ENCODE results near the gene SLC9A8.

Gene SLC9A8

DNA sequence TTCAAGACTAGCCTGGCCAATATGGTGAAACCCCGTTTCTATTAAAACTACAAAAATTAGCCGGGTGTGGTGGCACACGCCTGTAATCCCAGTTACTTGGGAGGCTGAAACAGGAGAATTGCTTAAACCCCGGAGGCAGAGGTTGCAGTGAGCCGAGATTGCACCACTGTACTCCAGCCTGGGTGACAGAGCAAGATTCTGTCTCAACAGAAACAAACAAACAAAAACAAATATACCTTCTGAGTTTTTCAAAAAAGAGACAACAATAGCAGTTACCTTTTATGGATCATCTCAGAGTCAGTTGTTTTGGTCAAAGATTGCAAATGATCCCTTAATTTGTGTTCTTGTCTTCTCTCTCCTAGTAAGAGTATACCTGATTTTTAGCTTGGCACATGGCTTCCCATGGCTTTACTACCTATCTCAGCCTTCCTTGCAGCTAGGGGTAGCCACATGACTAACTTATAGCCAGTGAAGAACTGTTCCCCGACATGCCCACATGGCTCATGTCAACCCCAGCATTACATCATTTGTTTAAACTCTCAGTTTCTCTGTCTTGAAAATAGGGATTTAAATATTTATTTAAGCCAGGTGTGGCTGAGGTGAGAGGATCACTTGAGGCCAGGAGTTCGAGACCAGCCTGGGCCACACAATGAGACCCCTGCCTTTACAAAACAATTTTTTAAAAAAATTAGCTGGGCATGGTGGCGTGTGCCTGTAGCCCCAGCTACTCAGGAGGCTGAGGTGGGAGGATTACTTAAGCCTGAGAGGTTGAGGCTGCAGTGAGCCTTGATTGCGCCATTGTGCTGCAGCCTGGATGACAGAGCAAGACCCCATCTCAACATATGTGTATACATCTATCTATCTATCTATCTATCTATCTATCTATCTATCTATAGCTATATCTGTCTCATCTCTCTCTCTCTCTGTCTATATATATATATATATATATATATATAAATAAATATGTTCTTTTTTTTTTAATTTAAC is 25.0 kb upstream of the SLC9A8 start:
- no peak for DNase-seq

DNA sequence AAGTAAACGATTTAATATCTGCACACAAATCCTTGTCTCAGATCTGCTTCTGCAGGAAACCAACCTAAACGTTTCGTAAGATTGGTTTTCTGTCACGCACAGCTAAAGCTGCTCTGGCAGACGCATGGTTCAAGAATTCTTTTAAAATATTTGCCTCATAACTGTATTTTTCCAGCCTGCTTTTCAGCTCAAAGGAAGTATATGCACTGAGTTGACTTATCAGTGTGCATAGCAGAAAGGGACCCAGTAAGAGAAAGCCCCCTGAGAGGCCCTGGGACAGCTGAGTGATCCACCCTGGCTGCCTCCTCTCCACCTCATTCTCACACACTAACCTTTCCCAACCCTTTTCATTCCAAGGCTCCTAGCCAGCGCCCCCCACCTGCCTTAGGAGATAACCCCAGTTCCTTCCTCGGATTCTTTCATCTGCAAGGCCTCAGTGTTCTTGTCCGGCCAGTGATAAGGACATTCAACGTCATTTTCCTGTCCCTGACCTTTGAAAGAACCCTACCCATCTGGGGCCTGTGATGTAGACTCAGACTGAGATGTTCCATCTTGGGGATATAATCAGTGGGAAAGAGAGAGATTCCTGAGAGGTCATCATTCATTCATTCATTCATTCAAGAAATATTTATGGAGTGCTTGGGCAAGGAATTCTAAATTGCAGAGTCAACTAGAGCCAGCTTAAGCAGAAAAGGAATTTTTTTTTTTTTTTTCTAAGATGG is 22.4 kb upstream of the SLC9A8 start:
- no peak for DNase-seq

DNA sequence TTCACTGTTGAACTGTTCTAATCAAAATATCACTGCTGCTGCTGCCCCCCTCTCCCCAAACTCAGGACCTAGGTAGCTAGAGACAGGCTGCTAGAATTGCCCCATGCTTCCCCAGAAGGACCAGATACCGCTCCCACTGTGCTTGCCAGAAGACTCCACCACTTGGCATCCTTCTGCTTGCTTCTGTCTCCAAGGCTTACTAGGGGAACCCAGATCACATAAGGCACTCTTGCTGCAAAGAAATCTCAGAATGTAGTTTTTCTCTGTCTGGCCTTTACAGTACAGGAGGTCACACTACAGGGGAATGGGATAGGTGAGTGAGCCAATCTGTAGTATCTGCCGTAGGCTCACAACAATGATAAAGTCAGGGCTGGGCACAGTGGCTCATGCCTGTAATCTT is 21.5 kb upstream of the SLC9A8 start:
- no peak for DNase-seq

DNA sequence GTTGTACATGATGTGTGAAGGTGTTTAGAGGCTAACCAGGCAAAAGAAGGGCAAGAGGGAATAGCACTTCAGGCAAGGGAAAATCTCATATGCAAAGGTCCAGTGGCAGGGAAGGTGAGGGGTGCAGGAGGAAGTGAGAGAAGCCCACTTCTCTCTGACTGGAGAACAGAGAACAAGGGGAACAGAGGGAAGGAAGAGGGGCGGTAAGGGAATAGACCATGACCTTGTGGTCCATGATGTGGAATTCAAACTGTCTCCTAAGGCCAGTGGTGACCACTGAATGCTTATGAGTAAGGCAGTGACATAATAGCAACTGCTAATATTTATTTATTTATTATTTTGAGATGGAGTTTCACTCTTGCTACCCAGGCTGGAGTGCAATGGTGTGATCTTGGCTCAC is 20.6 kb upstream of the SLC9A8 start:
- no peak for DNase-seq

DNA sequence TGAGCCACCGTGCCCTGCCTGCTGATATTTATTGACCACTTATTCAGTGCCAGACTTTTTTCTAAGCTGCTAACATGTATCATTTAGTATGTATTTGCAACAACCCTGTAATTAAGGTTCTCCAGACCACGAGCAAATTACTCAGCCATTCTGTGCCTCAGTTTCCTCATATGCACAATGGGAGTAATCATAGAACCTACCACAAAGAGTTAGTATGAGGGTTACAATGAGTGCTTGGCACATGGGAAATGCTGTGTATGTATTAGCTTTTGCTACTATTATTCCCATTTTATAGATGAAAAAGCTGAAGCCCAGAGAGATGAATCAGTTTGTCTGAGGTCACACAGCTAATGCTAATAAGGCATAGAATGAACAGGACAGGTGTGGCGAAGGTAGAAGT is 20.0 kb upstream of the SLC9A8 start:
- no peak for DNase-seq

DNA sequence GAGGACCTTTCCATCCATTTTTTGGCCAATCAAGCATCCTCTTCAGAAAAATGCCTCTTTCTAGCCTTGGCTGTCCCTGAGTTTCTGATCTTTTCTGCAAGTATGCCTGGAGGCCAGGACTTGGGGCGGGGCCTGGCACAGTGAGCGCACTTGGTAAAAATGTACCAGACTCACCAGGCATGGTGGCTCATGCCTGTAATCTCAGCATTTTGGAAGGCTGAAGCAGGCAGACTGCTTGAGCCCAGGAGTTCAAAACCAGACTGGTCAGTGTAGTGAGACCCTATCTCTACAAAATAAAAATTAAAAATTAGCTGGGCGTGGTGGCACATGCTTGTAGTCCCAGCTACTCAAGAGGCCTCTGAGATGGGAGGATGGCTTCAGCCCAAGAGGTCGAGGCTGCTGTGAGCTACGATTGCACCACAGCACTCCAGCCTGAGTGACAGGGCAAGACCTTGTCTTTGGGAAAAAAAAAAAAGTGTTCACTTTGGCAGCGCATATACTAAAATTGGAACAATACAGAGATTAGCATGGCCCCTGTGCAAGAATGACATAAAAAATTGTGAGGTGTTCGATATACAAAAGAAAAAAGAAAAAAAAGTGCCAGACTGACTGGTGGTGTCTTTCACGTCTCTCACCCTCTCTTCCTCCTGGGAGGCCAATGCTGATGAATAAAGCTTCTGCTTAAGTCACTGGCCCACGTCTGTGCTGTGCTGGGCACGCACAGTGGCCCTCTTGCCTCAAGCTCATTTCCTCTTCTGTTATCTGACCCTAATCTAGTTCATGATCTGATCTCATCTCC is 18.1 kb upstream of the SLC9A8 start:
- no peak for DNase-seq

DNA sequence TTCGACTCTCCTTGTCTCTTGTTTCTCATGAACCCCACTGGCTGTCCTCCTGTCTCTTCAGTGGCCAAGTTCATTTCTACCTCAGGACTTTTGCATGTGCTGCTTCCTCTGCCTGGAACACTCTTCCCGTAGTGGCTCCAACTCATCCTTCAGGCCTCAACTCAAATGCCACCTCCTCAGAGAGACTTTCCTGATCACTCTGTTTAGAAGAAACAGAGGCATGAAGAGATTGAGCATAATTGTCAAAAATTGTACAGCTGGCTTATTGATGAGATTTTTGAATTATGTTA is 17.5 kb upstream of the SLC9A8 start:
- DNase-seq = no peak

DNA sequence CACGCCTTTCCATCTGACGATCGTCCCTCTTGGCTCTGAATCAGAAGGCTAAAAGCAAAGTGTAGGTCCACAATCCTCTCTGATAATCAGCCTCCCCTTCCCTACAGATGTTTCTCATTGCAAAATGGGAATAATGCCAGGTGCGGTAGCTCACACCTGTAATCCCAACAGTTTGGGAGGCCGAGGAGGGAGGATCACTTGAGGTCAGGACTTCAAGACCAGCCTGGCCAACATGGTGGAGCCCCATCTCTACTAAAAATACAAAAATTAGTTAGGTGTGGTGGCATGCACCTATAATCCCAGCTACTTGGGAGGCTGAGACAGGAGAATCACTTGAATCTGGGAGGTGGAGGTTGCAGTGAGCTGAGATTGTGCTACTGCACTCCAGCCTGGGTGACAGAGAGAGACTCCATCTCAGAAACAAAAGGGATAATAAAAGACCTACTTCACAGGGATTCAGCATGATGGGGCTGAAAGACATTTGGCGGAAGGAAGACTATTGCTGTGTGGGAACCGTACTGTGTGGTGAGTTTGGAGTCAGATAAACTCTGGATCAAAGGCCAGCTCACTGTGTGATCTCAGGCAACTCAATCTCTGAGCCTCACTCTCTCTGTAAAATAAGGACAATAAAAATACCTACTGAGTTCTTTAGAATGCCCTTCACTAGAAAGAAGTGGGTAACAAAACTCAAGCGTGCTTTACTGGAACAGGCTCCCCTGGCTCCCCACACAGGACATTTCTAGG is 15.9 kb upstream of the SLC9A8 start:
- DNase-seq = no peak

DNA sequence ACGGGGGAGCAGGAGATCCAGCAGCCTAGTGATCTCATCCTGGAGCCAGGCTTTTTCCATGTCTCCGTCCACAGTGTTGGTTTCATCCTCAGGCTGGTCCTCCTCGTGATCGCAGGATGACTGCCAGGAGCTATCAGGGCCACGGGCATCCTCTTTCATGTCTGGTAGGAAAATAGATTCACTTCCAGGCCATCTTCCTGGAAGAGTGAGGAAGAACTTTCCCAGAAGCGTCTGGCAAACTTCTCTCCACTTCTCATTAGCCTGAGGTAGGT is 15.3 kb upstream of the SLC9A8 start:
- DNase-seq = no peak

DNA sequence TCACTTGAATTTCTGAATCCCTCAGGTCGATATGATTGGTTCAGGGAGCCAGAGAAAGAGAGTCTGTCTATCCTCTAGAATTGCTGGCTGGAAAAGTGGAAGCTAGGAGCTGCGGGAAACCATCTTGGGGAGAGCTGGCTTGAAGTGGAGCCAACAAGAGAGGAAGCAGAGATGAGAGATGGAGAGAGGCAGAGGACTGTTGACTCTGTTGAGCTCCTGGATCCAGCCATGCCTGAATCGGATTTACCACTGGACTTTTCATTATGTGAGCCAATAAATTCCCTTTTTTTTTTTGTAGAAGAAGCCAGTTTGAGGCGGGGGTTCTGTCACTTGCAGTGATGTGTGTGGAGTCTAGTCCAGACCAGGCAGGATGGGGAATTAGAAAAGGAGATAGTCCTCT is 13.9 kb upstream of the SLC9A8 start:
- DNase-seq = no peak

DNA sequence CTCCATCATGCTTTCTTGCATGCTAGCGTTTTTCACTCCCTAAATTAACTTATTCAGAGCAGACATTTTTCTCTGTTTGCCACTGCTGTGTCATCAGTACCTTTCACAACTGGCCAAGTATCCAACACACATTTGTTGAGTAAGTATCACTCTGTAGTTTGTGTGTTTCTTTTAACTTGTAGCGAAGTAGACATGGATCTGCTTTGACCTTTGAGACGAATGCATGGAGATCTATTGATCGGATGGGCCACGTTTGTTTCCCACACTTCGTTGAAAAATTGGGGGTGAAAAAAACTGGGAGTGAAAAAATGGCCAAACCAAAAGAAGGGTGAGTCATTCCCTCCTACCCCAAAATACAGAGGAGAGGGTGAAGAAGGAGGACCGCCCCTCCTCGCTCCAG is 12.9 kb upstream of the SLC9A8 start:
- DNase-seq = no peak

DNA sequence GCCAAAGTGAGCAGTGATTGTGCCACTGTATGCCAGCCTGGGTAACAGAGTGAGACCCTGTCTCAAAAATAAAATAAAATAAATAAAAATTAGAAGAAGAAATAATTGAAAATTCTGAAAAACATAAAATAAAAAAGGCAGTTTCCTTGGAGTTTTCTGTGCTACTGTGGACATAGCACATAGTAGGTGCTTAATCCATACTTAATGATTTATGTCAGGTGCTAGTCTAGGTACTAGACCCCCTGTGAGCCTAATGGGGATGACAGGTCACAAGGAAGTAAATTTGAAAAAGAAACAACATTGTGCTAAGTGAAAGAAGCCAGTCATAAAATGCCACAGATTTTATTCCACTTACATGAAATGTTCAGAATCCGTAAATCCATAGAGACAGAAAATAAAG is 9.2 kb upstream of the SLC9A8 start:
- no peak for DNase-seq

DNA sequence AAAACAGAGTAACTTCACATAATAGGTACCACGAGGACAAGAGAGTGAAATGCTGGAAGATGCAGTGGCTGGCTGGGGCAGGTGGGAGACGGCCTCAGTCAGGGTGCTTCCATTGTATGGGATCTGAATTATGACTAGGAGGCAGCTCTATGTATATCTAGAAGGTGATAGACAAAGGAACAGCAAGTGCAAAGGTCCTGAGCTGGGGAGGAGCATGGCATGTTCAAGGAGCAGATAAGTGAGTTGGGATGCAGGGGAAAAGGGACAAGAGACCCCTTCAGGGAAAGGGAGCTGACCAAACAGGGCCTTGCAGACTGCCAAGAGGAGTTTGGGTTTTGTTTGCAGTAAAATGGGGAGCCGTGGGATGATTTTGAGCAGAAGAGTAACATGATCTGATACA is 8.3 kb upstream of the SLC9A8 start:
- DNase-seq = no peak

DNA sequence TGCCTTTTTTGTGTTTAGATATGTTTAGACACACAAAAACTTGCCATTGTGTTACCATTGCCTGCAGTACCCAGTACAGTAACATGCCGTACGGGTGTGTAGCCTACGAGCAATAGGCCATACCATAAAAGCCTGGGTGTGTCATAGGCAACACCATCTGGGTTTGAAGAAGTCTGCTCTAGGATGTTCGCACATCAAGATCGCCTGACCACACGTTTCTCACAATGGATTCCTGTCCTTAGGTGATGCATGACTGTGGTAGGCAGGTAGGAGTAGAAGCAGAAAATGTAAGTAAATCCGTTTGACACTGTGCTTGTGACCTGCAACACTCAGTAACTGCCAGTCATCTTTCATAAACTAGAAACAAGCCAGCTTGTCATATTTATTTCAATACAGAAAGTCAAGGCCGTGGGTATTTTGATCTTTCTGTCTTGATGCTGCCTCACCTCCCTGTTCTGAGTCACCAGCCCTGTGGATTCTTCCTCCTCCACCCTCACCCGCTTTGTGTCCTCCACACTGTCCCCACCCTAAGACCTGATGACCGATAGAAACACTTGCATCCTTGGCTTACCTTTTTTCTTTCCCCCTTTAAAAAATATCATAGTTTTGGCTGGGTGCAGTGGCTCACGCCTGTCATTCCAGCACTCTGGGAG is 7.3 kb upstream of the SLC9A8 start:
- peak; percentile 46 for DNase-seq

DNA sequence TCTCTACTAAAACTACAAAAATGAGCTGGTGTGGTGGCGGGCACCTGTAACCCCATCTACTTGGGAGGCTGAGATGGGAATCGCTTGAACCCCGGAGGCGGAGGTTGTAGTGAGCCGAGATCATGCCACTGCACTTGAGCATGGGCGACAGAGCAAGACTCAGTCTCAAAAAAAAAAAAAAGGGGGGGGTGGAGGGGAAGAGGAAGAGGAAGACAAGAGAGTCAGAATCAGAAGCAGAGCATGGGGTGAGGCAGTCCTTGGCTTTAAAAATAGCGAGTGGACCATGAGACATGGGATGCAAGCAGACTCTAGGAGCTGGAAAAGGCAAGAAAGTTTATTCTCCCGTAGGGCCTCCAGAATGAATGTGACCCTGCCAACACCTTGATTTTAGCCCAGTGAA is 3.9 kb upstream of the SLC9A8 start:
- DNase-seq = no peak

DNA sequence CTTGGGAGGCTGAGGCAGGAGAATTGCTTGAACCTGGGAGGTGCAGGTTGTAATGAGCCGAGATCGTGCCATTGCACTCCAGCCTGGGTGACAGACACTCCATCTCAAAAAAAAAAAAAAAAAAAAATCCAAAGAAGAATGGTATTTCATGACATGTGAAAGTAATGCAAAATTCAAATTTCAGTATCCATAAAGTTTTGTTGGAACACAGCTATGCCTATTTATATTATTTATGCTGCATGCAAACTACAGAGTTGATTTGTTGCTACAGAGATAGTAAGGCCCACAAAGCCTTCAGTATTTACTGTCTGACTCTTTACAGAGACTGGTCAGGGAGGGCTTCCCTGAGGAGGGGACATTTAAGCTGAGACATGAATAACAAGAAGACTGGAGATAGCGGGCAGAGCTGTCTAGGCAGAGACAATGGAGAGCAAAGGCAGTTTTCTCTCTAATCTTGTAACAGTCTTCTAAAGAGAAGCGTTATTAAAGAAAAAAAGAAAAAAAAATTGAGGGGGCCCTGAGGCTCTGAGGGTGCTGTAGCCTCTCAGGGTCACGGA is 2.7 kb upstream of the SLC9A8 start:
- DNase-seq = no peak

DNA sequence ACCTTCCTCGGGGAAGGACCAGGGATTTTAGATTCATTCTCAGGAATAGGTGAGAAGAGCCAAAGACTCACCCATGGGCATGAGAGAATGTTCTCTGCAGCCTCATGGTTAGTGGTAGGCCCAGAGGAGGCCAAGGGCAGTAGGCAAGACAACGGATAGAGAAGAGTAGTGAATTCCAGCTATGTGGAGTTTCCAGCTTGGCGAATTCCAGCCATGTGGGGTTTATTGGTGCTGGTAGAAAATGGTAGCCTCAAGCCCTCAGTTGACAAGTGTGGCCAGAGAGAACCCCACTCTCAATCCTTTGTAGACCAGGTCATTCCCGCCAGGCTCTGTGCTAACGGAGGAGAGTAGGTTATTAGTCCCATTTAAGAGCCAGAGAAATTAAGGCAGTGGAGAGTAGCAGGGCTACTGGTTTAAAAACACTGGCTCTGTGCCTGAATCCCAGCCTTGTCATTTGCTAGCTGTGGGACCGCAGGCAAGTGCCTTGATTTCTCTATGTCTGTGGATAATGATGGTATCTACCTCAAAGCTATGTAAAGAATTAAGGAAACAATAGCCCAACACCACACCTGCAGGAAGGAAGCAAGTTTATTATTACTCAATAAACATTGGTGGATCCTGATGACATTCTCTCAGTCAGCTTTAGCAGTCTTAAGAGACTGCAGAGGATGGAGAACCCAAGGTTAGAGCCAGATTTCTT is 2.0 kb upstream of the SLC9A8 start:
- no peak for DNase-seq

DNA sequence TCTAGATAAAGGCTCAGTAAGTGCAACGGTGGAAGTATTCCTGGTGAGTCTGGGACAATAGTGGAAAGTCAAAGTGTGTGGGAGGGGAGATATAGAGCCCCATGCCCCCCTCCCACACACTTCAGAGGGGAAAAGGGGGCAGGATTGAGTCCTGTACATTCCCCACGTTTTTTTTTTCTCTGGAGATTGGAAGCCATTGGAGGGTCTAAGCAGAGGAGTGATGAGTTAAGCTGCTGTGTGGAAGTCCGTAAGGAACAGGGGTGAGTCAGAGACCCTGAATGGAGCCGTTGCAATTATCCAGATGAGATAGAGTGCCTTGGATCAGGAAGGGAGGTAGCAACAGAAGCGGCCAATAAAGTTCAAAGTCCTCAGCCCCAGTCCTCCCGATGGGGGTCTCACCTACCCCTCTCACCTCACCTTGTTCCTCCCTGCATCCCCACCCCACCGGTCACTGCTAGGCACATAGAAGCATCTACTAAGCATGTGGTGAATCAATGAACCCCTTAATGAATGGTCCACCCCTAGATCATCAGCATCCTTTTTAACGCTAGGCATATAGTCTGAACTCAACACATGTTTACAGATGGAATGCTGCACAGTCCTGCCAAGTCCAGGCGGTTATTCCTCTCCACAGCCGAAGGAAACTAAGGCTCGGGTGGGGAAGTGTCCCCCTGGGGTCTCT is 662 bp upstream of the SLC9A8 start:
- no peak for DNase-seq

DNA sequence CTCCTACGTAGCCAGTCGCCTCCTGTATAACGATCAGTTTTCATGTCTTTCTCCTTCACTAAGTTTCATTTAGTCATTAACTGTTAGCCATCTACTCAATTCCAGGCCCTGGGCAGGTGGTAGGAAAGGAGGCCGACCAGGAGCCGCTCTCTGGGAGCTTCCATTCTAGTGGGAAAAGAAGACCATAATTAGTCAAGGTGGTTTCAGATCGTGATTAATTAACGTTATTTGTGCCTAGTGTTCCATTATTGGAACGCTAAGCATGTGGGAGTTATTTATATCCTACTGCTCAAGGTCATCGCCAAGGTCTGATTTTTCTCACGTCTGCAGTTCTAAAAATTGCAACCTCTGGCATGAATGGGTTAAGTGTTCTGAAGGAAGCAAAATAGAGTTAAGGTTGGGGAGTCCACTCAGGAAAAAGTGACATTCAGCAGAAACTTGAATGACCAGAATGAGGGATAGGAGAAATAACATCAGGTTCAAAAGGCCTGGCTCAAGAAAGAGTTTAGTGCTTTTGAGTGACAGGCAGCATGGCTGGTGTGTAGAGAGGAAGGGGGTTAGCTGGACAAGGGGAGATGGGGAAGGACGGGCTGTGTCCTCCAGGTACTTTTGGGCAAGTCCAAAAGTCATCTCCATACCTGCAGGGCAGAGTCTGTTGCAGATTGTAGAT is 812 bp downstream of the SLC9A8 start:
- no peak for DNase-seq

DNA sequence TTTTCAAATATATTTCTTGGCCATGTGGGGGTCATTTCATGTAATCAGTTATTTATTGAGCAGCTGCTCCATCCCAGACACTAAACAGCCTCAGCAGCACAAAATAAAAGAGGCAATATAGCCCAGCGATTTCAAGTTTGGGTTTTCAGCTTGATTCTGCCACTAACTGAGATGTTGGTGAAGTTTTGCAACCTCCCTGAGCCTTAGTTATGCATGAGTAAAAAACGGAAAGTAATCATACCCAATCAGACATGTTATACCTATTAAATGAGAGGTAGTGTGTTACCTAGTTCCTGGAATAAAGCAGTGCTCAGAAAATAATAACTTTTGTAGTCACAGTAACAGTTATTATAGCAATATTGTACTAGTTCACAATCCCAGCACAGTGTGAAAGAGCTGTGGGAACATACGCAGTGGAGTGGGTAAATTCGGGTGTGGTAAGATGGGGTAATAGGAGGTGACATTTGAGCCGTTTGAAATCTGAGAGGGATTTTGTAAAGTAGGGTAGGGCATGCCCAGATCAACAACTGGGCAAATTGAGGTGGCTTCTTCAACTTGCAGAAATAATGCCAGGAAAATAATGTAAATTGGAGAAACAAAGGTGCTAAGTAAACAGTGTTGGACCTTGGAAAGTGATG is 1.5 kb downstream of the SLC9A8 start:
- DNase-seq = no peak

Data from activated naive CD4-positive, alpha-beta T cell treated with anti-CD3 and anti-CD28 coated beads, Interleukin-2, amount 50 U/mL, for 16 hours (primary cell).